Nephron progenitor cell (in vitro differentiated cells): ENCODE measurements around the gene SEH1L.

Source experiments
- DNase-seq: peaks from one replicate; pipeline ENCODE4 v3.0.0; 2021
- H3K27ac Mint-ChIP-seq: 2 replicates; pipeline ENCODE4 v1.8.0; 2021; ENCODE audit warnings: mild to moderate bottlenecking, moderate library complexity, mixed read lengths
- H3K27me3 Mint-ChIP-seq: 2 replicates; pipeline ENCODE4 v1.8.0; 2021; ENCODE audit warnings: mild to moderate bottlenecking, low read depth, mixed read lengths; ENCODE audit not compliant: poor library complexity
- H3K36me3 Mint-ChIP-seq: 2 replicates; pipeline ENCODE4 v1.8.0; 2021; ENCODE audit warnings: low read depth, mixed read lengths
- H3K4me1 Mint-ChIP-seq: 2 replicates; pipeline ENCODE4 v1.8.0; 2021; ENCODE audit warnings: mixed read lengths
- H3K4me3 Mint-ChIP-seq: 2 replicates; pipeline ENCODE4 v1.8.0; 2021; ENCODE audit warnings: mild to moderate bottlenecking, moderate library complexity, mixed read lengths
- H3K9me3 Mint-ChIP-seq: 2 replicates; pipeline ENCODE4 v1.8.0; 2021; ENCODE audit warnings: mild to moderate bottlenecking, moderate library complexity, mixed read lengths
- TF ChIP-seq, protein P1 (sequence below): fragments of 200-600 bp; sonication (generic); IDR thresholded peaks from 2 replicates; pipeline ENCODE4 v1.5.0; 2021; ENCODE audit warnings: antibody characterized with exemption

Gene SEH1L

DNA sequence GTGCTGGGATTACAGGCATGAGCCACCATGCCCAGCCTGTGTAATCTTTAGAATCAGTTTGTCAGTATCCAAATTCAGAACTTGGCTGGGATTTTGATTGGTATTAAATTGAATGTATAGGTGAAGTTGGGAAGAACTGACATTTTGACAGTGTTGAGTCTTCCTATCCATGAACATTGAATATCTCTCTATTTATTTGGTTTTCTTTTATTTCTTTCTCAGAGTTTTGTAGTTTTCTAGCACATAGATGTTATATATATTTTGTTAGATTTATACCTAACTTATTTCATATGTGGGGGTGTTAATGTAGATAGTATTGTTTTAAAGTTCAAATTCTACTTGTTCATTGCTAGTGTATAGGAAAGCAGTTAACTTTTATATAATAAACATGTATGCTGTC lies 74.8 kb downstream of the SEH1L start:
- Mint-ChIP-seq H3K27ac (no peak overlapping the region), H3K27me3 (no peaks in the 10 kb centered on the region), H3K9me3 (peaks cover 10% of the 10 kb centered on the region), H3K36me3 (peaks cover 89% of the 10 kb centered on the region), H3K4me1 (no peaks in the 10 kb centered on the region), H3K4me3 (no peak overlapping the region)
- DNase-seq = no peak
- TF ChIP-seq, protein P1, sequence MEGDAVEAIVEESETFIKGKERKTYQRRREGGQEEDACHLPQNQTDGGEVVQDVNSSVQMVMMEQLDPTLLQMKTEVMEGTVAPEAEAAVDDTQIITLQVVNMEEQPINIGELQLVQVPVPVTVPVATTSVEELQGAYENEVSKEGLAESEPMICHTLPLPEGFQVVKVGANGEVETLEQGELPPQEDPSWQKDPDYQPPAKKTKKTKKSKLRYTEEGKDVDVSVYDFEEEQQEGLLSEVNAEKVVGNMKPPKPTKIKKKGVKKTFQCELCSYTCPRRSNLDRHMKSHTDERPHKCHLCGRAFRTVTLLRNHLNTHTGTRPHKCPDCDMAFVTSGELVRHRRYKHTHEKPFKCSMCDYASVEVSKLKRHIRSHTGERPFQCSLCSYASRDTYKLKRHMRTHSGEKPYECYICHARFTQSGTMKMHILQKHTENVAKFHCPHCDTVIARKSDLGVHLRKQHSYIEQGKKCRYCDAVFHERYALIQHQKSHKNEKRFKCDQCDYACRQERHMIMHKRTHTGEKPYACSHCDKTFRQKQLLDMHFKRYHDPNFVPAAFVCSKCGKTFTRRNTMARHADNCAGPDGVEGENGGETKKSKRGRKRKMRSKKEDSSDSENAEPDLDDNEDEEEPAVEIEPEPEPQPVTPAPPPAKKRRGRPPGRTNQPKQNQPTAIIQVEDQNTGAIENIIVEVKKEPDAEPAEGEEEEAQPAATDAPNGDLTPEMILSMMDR = no peak

DNA sequence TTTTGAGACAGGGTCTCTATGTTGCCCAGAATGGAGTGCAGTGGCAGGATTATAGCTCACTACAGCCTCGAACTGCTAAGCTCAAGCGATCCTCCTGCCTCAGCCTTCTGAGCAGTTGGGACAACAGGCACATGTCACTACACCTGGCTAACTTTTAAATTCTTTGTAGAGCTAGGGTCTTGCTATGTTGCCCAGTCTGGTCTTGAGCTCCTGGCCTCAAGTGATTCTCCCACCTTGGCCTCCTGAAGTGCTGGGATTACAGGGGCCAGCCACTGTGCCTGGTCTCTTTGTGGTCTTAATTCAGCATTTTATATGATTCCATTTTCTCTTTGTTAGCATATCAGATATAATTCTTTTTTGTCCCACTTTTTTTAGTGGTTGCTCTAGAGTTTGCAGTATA lies 77.4 kb downstream of the SEH1L start:
- Mint-ChIP-seq H3K36me3 (peaks cover 78% of the 10 kb centered on the region), H3K27ac (no peak overlapping the region), H3K27me3 (no peaks in the 10 kb centered on the region), H3K4me1 (no peaks in the 10 kb centered on the region), H3K4me3 (no peak overlapping the region), H3K9me3 (peaks cover 10% of the 10 kb centered on the region)
- TF ChIP-seq, protein P1 = no peak
- no peak for DNase-seq

DNA sequence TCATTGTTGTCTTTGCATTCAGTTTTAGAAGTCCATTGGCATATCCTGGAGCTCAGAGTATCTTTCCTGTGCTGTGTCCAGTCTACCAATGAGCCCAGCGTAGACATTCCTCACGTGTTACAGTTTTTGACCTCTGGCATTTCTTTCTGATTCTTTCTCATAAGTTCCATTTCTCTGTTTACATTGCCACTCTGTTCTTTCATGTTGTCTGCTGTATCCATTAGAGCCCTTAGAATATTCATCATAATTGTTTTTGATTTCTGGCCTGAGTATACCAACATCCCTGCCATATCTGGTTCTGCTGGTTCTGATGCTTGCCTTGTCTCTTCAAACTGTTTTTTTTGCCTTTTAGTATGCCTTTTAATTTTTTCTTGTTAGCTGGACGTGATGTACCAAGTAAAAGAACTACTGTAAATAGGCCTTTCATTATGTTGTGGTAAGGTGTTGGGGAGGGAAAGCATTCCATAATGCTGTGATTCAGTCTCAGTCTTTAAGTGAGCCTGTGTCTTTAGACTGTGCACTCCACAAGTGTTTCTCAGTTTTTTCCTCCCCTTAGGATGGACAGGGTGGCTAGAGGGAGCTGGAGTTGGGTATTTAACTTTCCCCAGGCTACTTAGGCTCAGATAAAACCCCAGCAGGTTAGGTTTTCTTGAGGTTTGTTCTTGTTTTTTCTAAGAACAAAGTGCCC lies 78.9 kb downstream of the SEH1L start:
- Mint-ChIP-seq H3K27ac (no peak overlapping the region), H3K9me3 (peaks cover 10% of the 10 kb centered on the region), H3K36me3 (peaks cover 75% of the 10 kb centered on the region), H3K27me3 (no peaks in the 10 kb centered on the region), H3K4me1 (no peaks in the 10 kb centered on the region), H3K4me3 (no peak overlapping the region)
- DNase-seq = no peak
- TF ChIP-seq, protein P1 = no peak

DNA sequence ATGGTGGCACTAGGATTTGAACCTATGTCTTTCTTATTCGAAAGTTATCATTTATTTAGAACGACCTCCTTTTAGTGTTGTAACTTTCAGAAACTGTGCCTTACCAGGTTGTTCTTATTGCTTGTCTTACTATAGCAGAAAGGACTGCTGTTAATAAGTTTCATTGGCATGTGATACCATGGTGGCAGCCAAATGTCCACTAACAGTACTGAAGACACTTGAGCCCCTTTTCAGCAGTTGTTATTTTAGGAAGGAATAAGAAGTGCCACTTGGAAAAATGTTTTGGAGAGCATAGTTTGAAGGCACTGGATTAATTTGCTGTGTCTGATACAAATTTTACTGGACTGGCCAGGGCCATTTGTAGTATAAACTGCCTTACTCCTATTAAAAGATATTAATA lies 81.1 kb downstream of the SEH1L start:
- Mint-ChIP-seq H3K27ac (no peak overlapping the region), H3K9me3 (no peaks in the 10 kb centered on the region), H3K4me1 (no peaks in the 10 kb centered on the region), H3K27me3 (no peaks in the 10 kb centered on the region), H3K36me3 (peaks cover 72% of the 10 kb centered on the region), H3K4me3 (no peak overlapping the region)
- DNase-seq = no peak
- TF ChIP-seq, protein P1 = no peak

DNA sequence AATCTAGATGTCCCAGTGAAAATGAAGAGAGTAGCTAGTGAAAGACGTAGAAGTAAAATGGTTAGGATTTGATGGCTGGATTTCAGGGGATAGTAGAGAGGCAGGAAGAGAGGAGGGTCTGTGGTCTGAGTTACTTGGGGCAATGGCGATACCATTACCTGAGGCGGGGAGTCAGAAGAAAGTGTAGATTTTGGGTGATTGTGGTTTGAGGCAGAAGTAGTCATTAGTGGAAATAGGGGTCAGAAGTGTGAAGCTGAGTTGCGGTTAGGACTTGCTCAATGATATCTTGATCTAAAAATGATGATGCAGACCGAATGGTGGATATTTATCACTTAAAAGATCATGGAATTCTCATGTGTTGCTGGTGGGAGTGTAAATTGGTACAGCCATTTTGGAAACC lies 84.4 kb downstream of the SEH1L start:
- TF ChIP-seq, protein P1 = no peak
- Mint-ChIP-seq H3K36me3 (peaks cover 62% of the 10 kb centered on the region), H3K4me3 (no peak overlapping the region), H3K9me3 (no peaks in the 10 kb centered on the region), H3K27ac (peak overlapping the region; percentile 34), H3K27me3 (peaks cover 4% of the 10 kb centered on the region), H3K4me1 (no peaks in the 10 kb centered on the region)
- no peak for DNase-seq

DNA sequence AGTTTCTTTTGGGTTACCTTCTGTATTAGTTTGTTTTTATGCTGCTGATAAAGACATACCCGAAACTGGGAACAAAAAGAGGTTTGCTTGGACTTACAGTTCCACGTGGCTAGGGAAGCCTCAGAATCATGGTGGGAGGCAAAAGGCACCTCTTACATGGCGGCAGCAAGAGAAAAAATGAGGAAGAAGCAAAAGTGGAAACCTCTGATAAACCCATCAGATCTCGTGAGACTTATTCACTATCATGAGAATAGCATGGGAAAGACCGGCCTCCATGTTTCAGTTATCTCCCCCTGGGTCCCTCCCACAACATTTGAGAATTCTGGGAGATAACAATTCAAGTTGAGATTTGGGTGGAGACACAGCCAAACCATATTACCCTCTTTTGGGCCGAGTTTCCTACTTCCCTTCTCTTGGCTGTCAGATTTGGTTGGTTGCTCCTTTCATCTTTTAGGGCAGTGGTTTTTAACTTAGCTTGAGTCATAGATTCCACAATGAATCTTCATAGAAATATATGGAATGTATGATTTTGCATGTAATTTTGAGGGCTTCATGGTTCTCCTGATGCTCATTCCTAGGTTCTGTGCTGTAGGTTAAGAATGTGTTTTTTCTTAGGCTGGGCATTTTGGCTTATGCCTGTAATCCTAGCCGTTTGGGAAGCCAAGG lies 87.6 kb downstream of the SEH1L start:
- H3K9me3 Mint-ChIP-seq = no peaks in the 10 kb centered on the region
- no peaks in the 10 kb centered on the region for H3K4me1 Mint-ChIP-seq
- TF ChIP-seq, protein P1 = no peak
- H3K27ac Mint-ChIP-seq = peak overlapping the region; percentile 90
- peaks cover 11% of the 10 kb centered on the region for H3K27me3 Mint-ChIP-seq
- no peak for DNase-seq
- no peak overlapping the region for H3K4me3 Mint-ChIP-seq
- peaks cover 64% of the 10 kb centered on the region for H3K36me3 Mint-ChIP-seq
